ENCODE data around the gene TRPV3.

GRCh38 chr17:3533752-3534151, 23.9 kb downstream of the TRPV3 start:
- TF ChIP-seq E2F4 (CRISPR knock-in tag; IDR thresholded peaks at IDR 0.05; ENCODE audit: borderline replicate concordance, low read depth) (no peak), CTCF (IDR thresholded peaks at IDR 0.05) (no peak), MAX (CRISPR knock-in tag; IDR thresholded peaks at IDR 0.05) (no peak), NR2C2 (CRISPR knock-in tag; IDR thresholded peaks at IDR 0.05) (no peak), CREM (CRISPR knock-in tag; IDR thresholded peaks at IDR 0.05) (no peak), SMAD3 (CRISPR knock-in tag; IDR thresholded peaks at IDR 0.05; ENCODE audit: borderline replicate concordance) (no peak)
